22Rv1 (cell line): ENCODE data around the gene PML.

Source experiments
- H3K27ac ChIP-seq: fragments of 450-650 bp; 2 replicates; pipeline ENCODE4 v1.5.1; 2017
- CTCF ChIP-seq: fragments of 450-650 bp; IDR thresholded peaks from 2 replicates; pipeline ENCODE4 v1.5.1; 2017; ENCODE audit warnings: mild to moderate bottlenecking
- ZFX ChIP-seq: fragments of 450-650 bp; IDR thresholded peaks from 2 replicates; pipeline ENCODE4 v1.6.1; 2017; ENCODE audit warnings: antibody characterized with exemption, borderline replicate concordance

PML gene

GRCh38 chr15:73996939-73997338 is 2.4 kb downstream of the PML start:
- no peak for TF ChIP-seq ZFX
- TF ChIP-seq CTCF = no peak
- H3K27ac ChIP-seq = no peak overlapping the region

- H3K27ac ChIP-seq = no peak overlapping the region
- no peak for TF ChIP-seq CTCF
- no peak for TF ChIP-seq ZFX
Measured at GRCh38 chr15:73997986-73998385, 3.5 kb downstream of the PML start.

- H3K27ac ChIP-seq = no peak overlapping the region
- TF ChIP-seq ZFX (no peak), CTCF (no peak)
Measured at GRCh38 chr15:74006774-74007639, 12.5 kb downstream of the PML start.

GRCh38 chr15:74007820-74008371 is 13.4 kb downstream of the PML start:
- TF ChIP-seq CTCF = no peak
- TF ChIP-seq ZFX = no peak
- no peak overlapping the region for H3K27ac ChIP-seq

GRCh38 chr15:74008901-74009300 is 14.4 kb downstream of the PML start:
- H3K27ac ChIP-seq = no peak overlapping the region
- TF ChIP-seq CTCF = no peak

- TF ChIP-seq CTCF (no peak), ZFX (no peak)
- peak overlapping the region; percentile 53 for H3K27ac ChIP-seq
Measured at GRCh38 chr15:74010929-74011540, 16.5 kb downstream of the PML start.

- TF ChIP-seq CTCF (no peak), ZFX (no peak)
- peak overlapping the region; percentile 53 for H3K27ac ChIP-seq
Measured at GRCh38 chr15:74011610-74012009, 17.1 kb downstream of the PML start.
